CD4-positive, alpha-beta T cell treated with Interleukin-10 for 1 hour (primary cell): ENCODE data around the gene FAM210A.

Experiments used
- DNase-seq: peaks from one replicate; pipeline ENCODE4 v3.0.0-alpha.2; 2020

FAM210A gene

DNA sequence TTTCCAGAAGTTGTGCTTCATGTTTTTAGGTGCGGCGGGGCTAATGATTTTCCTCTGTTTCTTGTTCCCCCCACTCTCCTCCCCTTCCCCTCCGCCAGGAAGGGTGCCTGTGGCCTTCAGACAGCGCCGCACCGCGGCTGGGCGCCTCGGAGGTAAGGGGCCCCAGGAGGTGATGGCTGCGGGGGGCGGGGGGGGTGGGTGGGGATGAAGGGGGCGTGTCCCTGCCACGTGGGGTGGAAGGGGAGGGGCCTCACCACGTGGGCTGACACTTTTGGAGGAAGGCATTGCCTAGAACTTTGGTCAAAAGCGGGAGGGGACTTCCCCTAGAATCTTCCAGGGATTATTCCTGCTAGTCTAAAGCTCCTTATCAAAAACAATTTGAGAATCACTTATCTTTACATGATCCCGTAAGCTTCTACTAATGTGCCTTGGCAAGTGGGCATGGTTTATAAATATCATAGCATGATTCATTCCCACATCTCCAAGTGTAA, 83.1 kb downstream of the FAM210A start:
- no peak for DNase-seq

DNA sequence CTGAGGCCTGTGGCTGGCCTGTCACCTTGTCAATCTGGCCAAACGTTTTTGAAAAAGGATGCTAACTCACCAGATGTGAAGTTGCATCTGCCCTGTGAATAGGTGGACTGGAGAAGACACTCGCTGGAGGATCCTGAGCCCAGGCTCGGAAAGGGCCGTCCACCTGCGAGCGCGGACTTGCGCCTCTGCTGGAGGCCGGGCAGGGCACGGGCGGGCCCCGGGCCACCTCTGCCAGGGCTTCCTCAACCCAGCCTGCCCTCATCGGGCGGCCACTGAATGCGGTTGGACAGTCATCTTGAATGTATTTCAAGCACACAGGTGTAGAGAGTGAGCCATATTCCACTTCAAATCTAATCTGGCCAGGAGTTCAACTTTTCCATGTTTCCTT, 83.9 kb downstream of the FAM210A start:
- DNase-seq, result no peak

DNA sequence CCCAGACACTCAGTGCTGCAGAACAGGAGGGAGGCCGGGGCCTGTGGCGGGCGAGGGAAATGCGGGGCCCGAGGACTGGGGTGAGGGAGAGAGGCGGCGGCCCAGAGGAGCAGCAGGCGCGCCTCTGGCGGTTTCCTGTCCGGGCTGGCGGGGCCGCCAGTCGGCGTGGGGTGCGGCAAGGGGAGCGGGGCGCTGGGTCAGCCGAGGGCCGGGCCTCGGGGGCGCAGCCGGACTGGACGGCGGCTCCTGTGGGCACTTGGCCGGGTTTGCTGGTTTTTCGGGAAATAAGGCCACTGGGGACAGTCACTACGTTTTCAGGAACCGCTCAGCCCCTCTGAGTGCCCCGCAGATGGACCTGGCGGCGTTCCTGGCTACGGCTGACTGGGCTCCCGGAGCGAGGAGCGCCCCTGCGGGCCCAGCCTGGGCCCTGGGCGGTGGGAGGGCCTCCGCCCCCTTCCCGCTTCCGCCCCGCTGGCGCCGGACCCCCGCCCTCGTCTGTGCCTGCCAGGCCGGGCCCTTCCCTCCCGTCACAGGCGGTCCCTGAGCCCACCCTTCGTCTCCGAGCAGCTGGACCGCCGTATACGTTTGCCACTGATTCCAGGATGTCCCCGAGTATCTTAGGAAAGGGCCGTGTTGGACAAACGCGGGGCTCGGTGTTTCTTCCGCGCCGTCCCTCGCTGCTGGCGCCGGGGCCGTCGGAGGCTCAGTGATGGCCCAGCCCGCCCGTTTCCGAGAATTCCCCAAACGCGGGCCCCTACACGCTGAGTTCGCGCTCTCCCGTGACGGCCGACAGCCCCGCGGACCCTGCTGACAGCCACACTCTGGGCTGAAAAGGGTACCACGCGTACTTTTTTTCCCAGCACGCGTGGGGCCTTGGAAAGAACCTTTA, 84.6 kb downstream of the FAM210A start:
- DNase-seq, result no peak

DNA sequence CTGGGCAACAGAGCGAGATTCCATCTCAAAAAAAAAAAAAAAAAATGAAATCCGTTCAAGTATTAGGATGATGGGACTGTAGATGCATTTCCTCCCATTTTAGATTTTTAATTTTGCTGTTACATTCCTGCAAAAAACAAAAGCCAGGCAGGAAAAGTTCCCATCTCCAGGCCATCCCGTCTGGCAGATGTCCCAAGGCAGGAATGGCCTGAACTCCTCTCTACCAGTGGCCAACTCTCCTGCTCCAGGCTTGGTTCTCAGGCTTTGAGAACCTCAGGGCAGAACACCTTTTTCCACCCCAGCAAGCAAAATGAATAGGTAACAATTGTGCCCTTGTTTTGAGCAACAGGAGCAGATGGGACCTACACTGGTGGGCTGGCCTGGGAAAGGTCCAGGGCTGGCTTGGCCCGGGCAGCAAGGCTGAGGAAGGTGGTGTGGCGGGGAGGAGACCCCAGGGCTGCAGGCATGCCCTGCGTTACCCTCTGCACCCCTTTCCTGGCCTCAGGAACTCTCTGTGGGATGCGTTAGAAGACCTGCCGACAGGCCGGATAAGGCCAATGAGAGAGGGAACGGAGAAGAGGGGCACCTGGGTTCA, 86.0 kb downstream of the FAM210A start:
- DNase-seq, result no peak

DNA sequence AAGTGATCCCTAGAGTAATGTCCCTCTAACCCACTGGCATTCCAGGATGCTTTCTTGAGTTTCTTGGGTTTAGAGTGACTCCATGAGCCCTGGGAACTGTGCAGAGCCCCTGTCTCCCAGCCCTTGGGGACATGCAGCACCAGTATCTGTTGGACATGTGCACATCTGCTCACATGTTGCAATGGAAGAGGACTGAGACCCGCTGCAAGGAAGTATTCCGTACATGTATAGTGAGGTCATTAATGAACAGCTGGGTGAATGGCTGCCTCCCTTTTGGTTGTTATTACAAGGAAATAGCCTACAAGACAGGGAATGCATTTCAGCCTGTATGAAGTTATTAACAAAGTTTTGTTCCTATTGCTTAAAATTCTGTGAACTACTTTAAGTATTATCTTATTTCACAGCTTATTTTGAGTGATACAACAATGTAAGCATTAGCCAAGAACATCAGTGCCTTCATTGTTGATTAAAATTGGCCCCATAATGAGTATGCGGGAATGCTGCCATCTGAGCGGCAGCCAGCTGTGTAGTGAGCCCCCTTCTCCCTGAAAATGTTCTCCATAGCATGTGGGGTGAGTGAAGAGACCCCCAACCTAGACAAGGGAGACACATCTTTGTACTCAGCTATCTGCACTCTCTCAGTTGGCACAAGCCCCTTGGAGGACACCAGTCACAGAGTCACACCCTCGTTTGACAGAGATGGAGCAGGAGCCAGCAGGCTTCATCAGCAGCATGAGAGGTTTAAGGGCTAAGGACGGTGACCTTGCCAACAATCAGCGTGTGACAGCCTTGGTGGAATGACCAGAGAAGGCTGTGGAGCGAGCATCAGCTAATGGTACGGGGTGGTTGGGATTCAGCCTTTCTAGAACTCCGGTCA, 87.4 kb downstream of the FAM210A start:
- DNase-seq, result no peak

DNA sequence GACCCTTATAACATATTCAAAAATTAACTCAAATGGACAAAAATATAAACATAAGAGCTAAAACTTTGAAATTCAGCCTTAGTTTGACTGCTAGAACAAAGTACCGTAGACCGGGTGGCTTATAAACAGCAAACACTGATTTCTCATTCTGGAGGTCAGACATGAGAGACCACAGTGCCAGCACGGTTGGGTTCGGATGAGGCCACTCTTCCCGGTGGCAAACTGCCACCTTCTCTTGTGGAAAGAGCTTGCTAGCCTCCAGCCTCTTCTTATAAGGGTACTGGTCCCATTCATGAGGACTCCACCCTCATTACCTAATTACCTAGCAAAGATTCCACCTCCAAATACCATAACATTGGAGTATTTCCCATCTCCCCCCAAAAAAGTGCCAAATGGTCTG, 91.3 kb downstream of the FAM210A start:
- no peak for DNase-seq

DNA sequence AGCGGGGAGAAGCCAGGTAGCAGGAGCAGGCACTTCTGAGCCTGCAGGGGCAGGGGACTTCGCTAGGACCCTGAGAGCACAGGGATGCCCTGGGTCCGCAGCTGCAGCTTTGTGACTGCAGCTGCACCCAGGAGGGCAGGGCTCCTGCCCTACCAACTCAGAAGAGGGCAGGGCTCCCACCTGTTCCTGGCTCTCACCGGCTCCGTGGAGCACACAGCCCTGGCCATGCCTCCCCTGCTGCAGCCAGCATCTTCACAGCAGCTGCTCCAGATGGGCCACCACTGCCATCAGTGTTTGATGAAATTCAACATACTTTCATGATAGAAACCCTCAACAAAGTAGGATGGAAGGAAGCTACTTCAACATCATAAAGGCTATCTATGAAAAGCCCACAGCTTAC, 92.7 kb downstream of the FAM210A start:
- DNase-seq, result no peak

DNA sequence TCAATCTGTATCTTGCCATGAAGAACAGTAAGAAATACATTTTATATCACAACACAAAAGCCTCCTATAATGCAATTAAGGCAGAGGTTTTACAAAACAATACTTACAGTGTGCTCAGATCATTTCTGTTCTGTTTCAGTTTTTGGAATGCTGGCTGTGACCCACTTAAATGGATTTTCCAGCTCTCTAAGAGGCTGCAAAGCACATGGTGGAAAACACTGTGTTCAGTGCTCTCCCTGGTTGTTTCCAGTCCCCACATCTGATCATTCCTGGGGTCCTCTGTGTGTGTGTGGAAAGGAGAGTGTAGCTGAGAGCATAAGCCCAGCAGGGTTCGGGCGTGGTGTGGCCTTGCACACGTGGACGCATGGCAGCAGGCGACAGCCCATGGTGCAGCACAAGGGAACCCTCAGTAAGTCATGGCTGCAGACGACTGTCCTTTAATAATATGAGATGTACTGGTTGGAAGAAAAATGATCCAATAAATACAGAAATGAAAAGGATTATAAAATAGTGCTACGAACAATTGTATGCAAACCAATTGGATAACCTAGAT, 95.6 kb downstream of the FAM210A start:
- DNase-seq, result no peak

DNA sequence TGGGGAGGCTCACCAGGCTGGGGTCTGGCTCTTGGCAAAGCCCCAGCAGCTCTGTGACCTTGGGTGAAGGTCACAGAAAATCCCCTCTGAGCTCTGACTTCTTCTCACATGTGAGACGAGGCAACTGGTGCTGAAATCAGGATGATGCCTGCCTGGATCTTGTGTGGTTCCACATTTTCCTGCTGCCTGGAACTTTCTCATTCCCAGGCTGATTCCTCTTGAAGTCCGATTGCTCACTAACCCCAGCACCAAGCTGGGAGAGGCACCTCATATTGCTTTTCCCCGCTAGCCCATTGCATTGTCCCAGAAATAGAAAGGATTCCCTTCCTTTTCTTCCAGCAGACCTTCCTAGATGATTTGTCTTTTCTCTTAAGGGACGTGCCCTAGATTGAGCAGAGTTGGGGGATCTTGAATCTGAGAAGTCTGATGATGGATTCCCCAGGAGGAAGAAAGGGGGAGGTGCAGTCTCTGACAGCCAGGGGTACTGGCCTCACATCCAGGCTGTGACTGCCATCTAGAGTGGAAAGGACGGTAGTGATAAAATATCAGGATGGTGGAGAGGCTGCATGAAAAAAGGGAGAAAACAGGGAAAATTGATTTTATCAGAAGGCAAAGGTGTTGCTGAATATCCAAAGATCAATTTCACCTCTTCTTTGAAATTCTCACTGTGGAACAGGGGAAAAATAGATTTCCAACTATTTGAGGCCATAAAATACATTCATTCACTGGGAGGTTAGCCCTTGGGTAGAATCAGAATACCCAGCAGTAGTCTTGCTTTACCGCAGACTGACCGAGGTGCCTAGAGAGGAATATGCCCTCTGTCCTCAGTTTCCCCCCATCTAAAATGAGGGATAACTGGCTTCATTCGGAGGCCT, 96.3 kb downstream of the FAM210A start:
- DNase-seq, result peak; percentile 66

DNA sequence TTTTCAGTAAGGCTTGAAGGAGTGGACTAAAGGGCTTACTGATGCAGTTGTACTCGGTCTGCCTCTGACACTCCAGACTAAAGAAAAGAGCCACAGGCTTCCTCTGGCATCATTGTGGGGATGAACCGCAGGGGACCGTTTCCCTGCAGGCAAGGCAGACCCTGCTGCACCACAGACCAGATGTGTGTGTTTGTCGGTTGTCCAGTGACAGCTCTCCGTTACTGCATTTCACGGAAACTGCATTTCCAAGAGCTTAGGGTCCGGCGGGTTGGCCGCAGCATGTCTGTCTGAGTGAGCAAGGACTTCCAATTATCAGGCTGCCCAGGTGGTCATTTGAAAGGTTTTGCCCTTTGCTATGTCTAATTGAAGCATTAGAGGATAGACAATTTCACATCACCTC, 98.1 kb downstream of the FAM210A start:
- DNase-seq, result no peak

DNA sequence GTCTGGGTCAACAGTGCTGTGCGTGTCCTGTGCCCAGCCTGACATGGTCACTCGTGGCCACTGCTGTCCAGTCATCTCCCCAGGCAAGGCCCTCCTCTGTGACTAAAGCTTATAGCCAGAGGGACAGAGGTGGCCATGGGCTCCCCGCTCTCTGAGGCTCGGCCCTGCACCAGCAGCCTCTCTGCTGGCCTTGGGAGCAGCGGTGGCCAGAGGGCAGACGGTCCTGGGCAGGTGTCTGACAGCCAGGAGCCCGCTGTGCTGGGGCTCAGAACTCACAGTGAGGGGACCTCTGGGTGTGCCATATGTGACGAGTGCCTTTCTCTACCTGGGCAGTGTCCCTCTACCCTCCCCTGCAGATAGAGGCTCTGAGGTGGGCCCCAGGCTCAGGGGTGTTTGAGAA, 98.7 kb downstream of the FAM210A start:
- DNase-seq, result no peak

DNA sequence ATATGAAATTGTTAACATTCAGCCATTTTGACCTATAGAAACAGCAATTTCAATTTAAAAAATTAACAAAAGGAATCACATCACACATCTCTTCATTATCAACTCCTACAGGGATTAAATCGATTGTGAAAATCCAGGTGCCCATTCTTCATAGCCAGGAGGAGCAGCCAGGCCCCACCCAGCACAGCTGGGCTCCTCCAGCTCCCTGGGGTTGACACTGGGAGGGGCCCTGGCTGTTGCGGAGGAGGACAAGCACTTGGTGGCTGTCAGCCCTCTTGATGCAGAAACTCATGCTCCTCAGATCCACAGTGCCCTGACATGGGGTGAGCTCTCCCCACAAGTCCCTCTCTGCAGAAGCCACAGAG, 99.8 kb downstream of the FAM210A start:
- DNase-seq, result no peak

DNA sequence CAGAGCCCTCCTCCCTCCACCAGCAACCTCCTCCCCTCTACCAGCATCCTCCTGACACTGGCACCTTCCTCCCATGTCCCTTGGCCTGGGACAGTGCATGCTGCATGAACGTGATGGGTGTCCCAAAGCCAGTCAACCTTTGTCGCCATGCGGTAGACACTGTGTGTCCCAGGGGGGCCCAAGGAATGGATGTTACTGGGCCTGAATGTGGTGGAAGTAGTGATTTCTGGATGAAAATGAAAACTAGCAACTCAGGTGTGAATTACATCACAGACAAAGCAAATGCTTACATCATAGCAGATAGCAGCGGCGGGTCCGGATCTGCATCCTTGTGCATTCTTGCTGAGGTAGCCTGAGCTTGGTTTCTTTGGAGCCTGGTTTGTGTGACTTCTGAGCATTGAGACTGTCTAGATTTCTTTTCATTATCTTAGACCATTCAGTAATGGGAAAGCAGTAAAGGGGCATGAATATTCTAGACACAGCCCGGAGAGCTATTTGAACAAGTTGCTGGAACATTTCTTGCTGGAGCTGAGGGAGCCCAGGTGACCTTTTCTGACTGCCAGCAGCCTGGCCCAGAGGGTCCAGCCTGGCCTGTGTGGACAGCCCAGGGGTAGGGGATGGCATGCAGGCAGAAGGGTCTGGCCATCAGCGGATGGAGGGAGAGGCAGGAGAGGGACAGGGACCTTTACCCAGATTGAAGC, 100.4 kb downstream of the FAM210A start:
- no peak for DNase-seq

DNA sequence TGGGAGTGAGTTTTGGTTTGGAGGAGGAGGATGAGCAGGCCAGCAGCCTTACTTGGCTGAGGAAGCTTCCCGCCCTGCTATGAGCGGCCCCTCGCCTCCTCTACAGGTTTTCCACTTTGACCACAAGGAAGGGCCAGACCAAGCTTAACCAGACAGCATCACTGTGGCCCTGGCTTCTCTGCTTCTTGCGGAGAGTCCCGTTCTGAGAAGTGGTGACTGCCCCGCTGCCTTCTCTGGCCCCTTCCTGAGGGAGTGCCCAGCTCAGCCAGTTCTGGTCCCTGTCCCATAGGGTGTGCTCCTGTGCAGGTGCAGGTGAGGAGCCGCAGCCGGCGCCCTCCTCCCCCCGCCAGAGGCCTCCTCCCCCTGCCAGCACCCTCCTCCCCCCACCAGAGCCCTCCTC, 101.0 kb downstream of the FAM210A start:
- DNase-seq, result no peak

DNA sequence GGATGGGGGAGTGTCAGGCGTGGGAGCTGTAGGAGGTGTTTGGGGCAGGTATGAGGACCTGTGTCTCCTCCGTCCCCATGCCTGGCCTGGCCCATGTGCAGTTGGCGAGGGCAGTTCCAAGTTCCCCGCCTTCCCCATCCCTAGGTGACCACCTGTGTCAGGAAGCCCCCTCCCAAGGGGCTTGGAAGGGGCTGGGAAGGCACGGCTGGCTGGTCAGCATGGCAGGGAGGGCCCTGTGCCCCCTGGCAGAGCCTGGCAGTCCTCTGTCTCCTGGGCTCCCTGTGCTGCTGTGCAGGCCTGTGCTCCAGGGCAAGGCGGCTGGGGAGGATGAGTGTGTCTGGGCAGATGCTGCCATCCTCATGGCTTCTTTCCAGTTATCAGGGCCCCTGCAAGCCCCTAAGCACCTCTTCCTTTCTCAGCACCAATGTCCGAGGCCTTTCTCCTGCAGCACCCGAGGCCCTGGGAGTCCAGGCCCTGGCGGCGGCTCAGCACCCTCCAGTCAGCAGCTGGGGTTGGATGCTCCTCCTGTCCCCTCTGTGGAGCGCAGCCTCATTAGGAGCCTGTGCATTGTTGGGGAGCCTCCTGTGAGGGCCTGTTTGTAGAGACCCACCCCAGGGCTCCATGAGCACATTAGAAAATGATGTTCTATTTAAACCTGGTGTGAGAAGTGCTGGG, 101.7 kb downstream of the FAM210A start:
- no peak for DNase-seq

DNA sequence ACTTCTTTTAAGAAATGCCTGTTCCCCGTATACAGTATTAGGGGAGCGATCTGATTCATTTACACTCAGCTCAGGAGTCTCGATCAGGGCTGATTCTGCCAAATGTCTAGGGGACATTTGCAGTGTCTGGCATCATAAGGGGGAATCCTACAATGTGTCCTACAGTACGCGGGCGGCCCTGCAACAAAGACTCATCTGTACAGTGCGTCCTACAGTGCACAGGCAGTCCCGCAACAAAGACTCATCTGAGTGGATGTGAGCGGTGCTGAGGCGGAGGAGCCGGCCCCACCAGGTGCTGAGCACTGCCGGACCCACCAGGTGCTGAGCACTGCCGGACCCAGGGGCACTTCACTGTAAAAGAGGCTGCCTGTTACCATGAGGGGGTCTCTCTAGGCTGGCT, 102.5 kb downstream of the FAM210A start:
- DNase-seq, result no peak

DNA sequence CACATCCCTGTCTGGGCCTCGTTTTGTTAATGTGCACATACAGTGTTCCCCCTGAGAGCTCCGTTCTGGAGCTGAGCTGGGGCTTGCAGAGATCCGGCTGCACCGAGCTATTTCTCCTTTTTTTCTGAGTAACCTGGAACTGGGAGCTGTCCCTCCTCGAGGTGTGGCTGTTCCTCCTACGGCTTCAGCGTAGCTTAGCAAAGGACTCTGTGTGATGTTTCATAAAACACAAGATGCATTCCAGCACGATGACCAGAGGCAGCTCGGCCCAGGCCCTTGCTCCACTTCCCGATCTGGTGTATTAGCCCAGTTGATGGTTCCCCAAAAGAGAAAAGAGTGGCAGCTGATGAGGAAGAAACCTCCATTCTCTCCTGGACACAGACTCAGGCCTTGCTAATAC, 103.0 kb downstream of the FAM210A start:
- DNase-seq, result no peak

DNA sequence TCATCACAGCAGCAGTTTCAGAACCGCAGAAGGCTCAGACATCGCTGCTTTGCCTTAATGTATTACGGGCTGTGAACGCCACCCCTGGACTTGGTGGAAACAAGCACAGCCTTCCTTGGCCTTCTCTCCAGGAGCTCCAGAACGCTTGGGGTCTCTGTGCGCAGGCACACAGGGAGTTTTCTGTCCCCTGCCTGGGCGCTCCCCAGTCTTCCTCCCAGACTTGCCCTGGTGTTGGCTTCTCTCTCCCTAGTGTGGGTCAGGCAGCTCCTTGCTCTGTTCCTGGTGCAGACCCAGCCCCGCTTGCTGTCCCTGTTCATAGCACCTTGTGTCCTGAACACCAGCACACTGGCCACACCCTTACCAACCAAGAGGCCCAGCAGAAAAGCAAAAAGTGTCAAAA, 103.6 kb downstream of the FAM210A start:
- DNase-seq, result no peak

DNA sequence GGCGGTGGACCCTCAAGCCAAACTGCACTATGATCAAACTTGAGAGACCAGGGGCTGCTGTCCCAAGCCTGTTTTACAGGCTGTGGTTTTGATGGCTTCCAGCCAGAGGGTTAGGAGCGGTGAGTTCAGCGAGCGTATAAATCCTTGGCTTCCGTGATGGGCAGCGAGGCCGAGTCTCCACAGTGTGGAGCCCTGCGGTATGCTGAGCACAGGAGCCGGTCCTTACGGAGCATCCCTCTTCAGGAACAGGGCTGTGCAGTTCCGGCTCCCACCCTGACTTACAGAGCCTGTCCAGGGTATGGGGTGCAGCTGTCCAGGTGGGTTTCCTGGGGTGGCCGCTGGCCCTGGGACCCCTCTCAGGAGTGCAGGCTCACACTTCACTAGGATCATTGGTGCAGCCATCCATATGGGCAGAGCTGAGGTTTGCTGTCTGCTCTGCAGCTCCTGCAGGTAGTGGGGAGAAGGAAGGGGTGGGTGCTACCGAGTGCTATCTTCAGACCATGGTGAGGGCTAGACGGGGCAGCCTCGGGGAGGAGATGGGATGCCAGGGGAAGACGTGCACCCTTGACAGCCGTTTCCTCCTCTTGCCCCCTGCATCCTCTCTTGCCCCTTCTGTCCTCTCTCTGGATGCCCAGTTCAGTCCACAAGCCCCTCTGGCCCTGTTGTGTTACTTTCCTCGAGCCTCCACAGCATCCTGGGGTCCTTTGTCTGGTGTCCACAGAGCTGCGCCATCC, 104.3 kb downstream of the FAM210A start:
- DNase-seq, result no peak

DNA sequence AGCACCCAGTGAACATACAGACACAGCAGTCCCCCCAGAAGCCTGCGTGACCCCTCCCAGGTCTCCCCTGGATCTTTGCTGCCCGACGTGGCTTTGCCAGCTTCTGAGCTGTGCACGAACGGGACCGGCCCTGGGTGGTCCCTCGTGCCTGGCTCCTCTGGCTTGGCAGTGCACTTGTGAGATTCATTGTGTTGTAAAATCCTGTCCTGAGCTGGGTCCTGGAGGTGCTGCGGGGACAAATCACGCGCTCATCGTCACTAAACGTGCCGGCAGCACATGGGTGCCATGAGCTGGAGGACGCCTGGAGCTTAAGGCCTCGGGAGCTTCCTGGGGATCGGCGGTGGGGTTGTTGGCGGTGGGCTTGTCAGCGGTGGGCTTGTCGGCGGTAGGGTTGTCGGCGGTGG, 104.9 kb downstream of the FAM210A start:
- DNase-seq, result no peak
